Adipose tissue (tissue), 3 donors: ENCODE data around the gene ZNF593OS. TPM values are rescaled to one million over a fixed set of nuclear protein-coding genes. Genes with fewer than 3 reads are reported as not detected.

Source experiments
- polyA plus RNA-seq, 3 donors: library from polyadenylated mRNA; stranded (reverse); fragments of 200-250 nt; gene quantifications; one replicate each; pipeline ENCODE4 v1.2.3, GENCODE V29; 2013
- donor health status: healthy with polysubstance abuse.
- donor health status: Bipolar disorder and iron deficiency.
- donor health status: healthy.

The ZNF593OS gene
- polyA plus RNA-seq, 3 donors: 0.32 to 0.61 TPM; not detected in 1

Other genes starting within 250 kb of the ZNF593OS start
- 1 to 10 TPM; 4.3 to 9.8 (median 4.9) TPM for gene PAFAH2, start 173.8 kb downstream of the ZNF593OS start, polyA plus RNA-seq
- gene EXTL1, start 150.1 kb downstream of the ZNF593OS start, polyA plus RNA-seq: under 1 TPM; 0.04 to 0.34 (median 0.09) TPM
- gene SLC30A2, start 125.7 kb downstream of the ZNF593OS start, polyA plus RNA-seq: 10 to 100 TPM in 1 of 3 donors, under 1 TPM in 1, not detected in 1; 0.07 to 99.7 TPM
- gene TRIM63, start 104.2 kb downstream of the ZNF593OS start, polyA plus RNA-seq: under 1 TPM; 0.11 to 0.67 (median 0.12) TPM
- gene PDIK1L, start 60.0 kb downstream of the ZNF593OS start, polyA plus RNA-seq: 1 to 10 TPM; 1.7 to 2.7 (median 1.7) TPM
- gene FAM110D, start 12.8 kb downstream of the ZNF593OS start, polyA plus RNA-seq: 10 to 100 TPM in 2 of 3 donors, 1 to 10 TPM in 1; 1.5 to 13.4 (median 13.3) TPM
- not detected for gene C1orf232, start 2.9 kb downstream of the ZNF593OS start, polyA plus RNA-seq
- 10 to 100 TPM; 58.4 to 94.6 (median 80.4) TPM for gene ZNF593, start 1.9 kb downstream of the ZNF593OS start, polyA plus RNA-seq
- gene CNKSR1, start 5.7 kb upstream of the ZNF593OS start, polyA plus RNA-seq: 10 to 100 TPM in 1 of 3 donors, 1 to 10 TPM in 2; 1.1 to 13.7 (median 1.3) TPM
- gene CATSPER4, start 18.8 kb upstream of the ZNF593OS start, polyA plus RNA-seq: not detected
- 1 to 10 TPM; 1.3 to 3.3 (median 1.9) TPM for gene CEP85, start 62.4 kb upstream of the ZNF593OS start, polyA plus RNA-seq
- gene SH3BGRL3, start 108.3 kb upstream of the ZNF593OS start, polyA plus RNA-seq: 100 to 1,000 TPM in 2 of 3 donors, 10 to 100 TPM in 1; 54.1 to 269 (median 154) TPM
- gene UBXN11, start 134.8 kb upstream of the ZNF593OS start, polyA plus RNA-seq: 10 to 100 TPM; 13.1 to 19.1 (median 16.9) TPM
- 10 to 100 TPM; 15.8 to 27.6 (median 20.2) TPM for gene CD52, start 146.1 kb upstream of the ZNF593OS start, polyA plus RNA-seq
- under 1 TPM in 2 of 3 donors, not detected in 1; 0.14 to 0.18 TPM for gene CRYBG2, start 182.3 kb upstream of the ZNF593OS start, polyA plus RNA-seq
- under 1 TPM in 1 of 3 donors, not detected in 2; 0.46 TPM for gene ZNF683, start 200.9 kb upstream of the ZNF593OS start, polyA plus RNA-seq
- not detected for gene LIN28A, start 239.0 kb upstream of the ZNF593OS start, polyA plus RNA-seq